Stimulated activated CD8-positive, alpha-beta memory T cell treated with anti-CD3 and anti-CD28 coated beads, Interleukin-2, amount 100 ng/mL, for 48 hours (primary cell): ENCODE results near the gene CIT.
A peak's percentile ranks its signal among the peaks of the same experiment; 100 is the strongest.

Source experiments
- DNase-seq, 2 donors: peaks; one replicate each; pipeline ENCODE4 v3.0.0-alpha.2; 2020; ENCODE audit warnings: low read depth in 2 of 2

The CIT gene

GRCh38 chr12:119807380-119807779, 69.7 kb downstream of the CIT start:
- no peak for DNase-seq

GRCh38 chr12:119804011-119804641, 73.0 kb downstream of the CIT start:
- peak in 1 of 2 donors; percentile 2 for DNase-seq

GRCh38 chr12:119803381-119803791, 73.7 kb downstream of the CIT start:
- DNase-seq = no peak

- DNase-seq = no peak
Measured at GRCh38 chr12:119802472-119802871, 74.6 kb downstream of the CIT start.

- DNase-seq = no peak
Measured at GRCh38 chr12:119797090-119797489, 80.0 kb downstream of the CIT start.

GRCh38 chr12:119796292-119796691, 80.8 kb downstream of the CIT start:
- DNase-seq = no peak

- DNase-seq = no peak
Measured at GRCh38 chr12:119791453-119791852, 85.7 kb downstream of the CIT start.

- DNase-seq = no peak
Measured at GRCh38 chr12:119788786-119789185, 88.3 kb downstream of the CIT start.

GRCh38 chr12:119786539-119786938, 90.6 kb downstream of the CIT start:
- DNase-seq = no peak

- no peak for DNase-seq
Measured at GRCh38 chr12:119784673-119785072, 92.4 kb downstream of the CIT start.

GRCh38 chr12:119783787-119784186, 93.3 kb downstream of the CIT start:
- DNase-seq = no peak

- DNase-seq = no peak
Measured at GRCh38 chr12:119781804-119782203, 95.3 kb downstream of the CIT start.

- no peak for DNase-seq
Measured at GRCh38 chr12:119780786-119781434, 96.2 kb downstream of the CIT start.

GRCh38 chr12:119775246-119775895, 101.7 kb downstream of the CIT start:
- no peak for DNase-seq

- no peak for DNase-seq
Measured at GRCh38 chr12:119772431-119772830, 104.7 kb downstream of the CIT start.

GRCh38 chr12:119770146-119770545, 107.0 kb downstream of the CIT start:
- no peak for DNase-seq

- no peak for DNase-seq
Measured at GRCh38 chr12:119762619-119763018, 114.5 kb downstream of the CIT start.

GRCh38 chr12:119758722-119759121, 118.4 kb downstream of the CIT start:
- DNase-seq = no peak

GRCh38 chr12:119758234-119758633, 118.9 kb downstream of the CIT start:
- no peak for DNase-seq

GRCh38 chr12:119751961-119752360, 125.2 kb downstream of the CIT start:
- DNase-seq = no peak

- DNase-seq = no peak
Measured at GRCh38 chr12:119749666-119750065, 127.5 kb downstream of the CIT start.

GRCh38 chr12:119748497-119748896, 128.6 kb downstream of the CIT start:
- DNase-seq = no peak

GRCh38 chr12:119746169-119746568, 131.0 kb downstream of the CIT start:
- no peak for DNase-seq
